Measurements from ENCODE around the gene TSHR. TPM values are rescaled to one million over a fixed set of nuclear protein-coding genes. Genes with fewer than 3 reads are reported as not detected.
"Not testable (repeated sequence)": the region's sequence is repeated elsewhere in the genome, so short reads cannot be mapped to it uniquely, and the experiment has no call there.

TSHR gene
- total RNA-seq, 1 experiment from 2014 or later = not detected

GRCh38 chr14:81009346-81009745 lies 53.9 kb downstream of the TSHR start:
- intact Hi-C loops (cut with micrococcal nuclease) = no loop called here
- H3K9me2 ChIP-seq (replicated peaks; ENCODE audit: low read length) = no peaks in the 10 kb centered on the region
- no peak overlapping the region for H3K27ac ChIP-seq (ENCODE audit: low read length)
- H2AFZ ChIP-seq (ENCODE audit: low read length) = no peak overlapping the region
- DNase-seq (no peak), ATAC-seq (no peak)
- no peaks in the 10 kb centered on the region for H4K20me1 ChIP-seq (ENCODE audit: low read length)
- H3K36me3 ChIP-seq (ENCODE audit: low read depth, low read length) = no peaks in the 10 kb centered on the region
- POLR2A ChIA-PET (ENCODE audit: unreplicated experiment) = no interaction called here
- no peak overlapping the region for H3K4me3 ChIP-seq (ENCODE audit: low read length)
- BruUV-seq (replicated peaks) = no TSS peak
- no peaks in the 10 kb centered on the region for H3K9me3 ChIP-seq (ENCODE audit: low read length)
- no peaks in the 10 kb centered on the region for H3K4me1 ChIP-seq (ENCODE audit: insufficient read depth, low read length)
- H3K79me2 ChIP-seq (ENCODE audit: low read length) = no peaks in the 10 kb centered on the region
- H3K27me3 ChIP-seq (ENCODE audit: low read length) = peaks cover 21% of the 10 kb centered on the region
- no peak overlapping the region for H3K9ac ChIP-seq (ENCODE audit: low read length)
- CTCF ChIA-PET = no interaction called here
- TF ChIP-seq EZH2phosphoT487 (IDR thresholded peaks at IDR 0.05; ENCODE audit: borderline replicate concordance, low read length) (no peak), CTCF (conservative IDR thresholded peaks at IDR 0.05; ENCODE audit: low read depth, low read length) (no peak), EZH2 (IDR thresholded peaks at IDR 0.05; ENCODE audit: low read length, unreplicated experiment) (no peak)
- H3K4me2 ChIP-seq (ENCODE audit: low read length) = no peak overlapping the region
- H3F3A ChIP-seq (ENCODE audit: low read length, unreplicated experiment) = no peaks in the 10 kb centered on the region

- Histone ChIP-seq H3K9ac (ENCODE audit: low read length) (no peak overlapping the region), H3K36me3 (ENCODE audit: low read depth, low read length) (no peaks in the 10 kb centered on the region), H3K79me2 (ENCODE audit: low read length) (no peaks in the 10 kb centered on the region), H3K9me2 (replicated peaks; ENCODE audit: low read length) (no peaks in the 10 kb centered on the region), H3K4me1 (ENCODE audit: insufficient read depth, low read length) (no peaks in the 10 kb centered on the region), H3K9me3 (ENCODE audit: low read length) (no peaks in the 10 kb centered on the region), H2AFZ (ENCODE audit: low read length) (no peak overlapping the region), H3K4me3 (ENCODE audit: low read length) (no peak overlapping the region), H3K27me3 (ENCODE audit: low read length) (peaks cover 9% of the 10 kb centered on the region), H4K20me1 (ENCODE audit: low read length) (no peaks in the 10 kb centered on the region), H3K4me2 (ENCODE audit: low read length) (no peak overlapping the region), H3K27ac (ENCODE audit: low read length) (no peak overlapping the region), H3F3A (ENCODE audit: low read length, unreplicated experiment) (no peaks in the 10 kb centered on the region)
- DNase-seq (no peak), ATAC-seq (no peak)
- TF ChIP-seq CTCF (conservative IDR thresholded peaks at IDR 0.05; ENCODE audit: low read depth, low read length) (no peak), EZH2phosphoT487 (IDR thresholded peaks at IDR 0.05; ENCODE audit: borderline replicate concordance, low read length) (no peak), EZH2 (IDR thresholded peaks at IDR 0.05; ENCODE audit: low read length, unreplicated experiment) (no peak)
- ChIA-PET CTCF (no interaction called here), POLR2A (ENCODE audit: unreplicated experiment) (no interaction called here)
- BruUV-seq (replicated peaks) = no TSS peak
- intact Hi-C loops (cut with micrococcal nuclease) = no loop called here
Measured at GRCh38 chr14:81018251-81018650, 62.8 kb downstream of the TSHR start.

- Histone ChIP-seq H3K9me2 (replicated peaks; ENCODE audit: low read length) (no peaks in the 10 kb centered on the region), H3K79me2 (ENCODE audit: low read length) (no peaks in the 10 kb centered on the region), H3K9me3 (ENCODE audit: low read length) (no peaks in the 10 kb centered on the region), H3K4me2 (ENCODE audit: low read length) (no peak overlapping the region), H4K20me1 (ENCODE audit: low read length) (no peaks in the 10 kb centered on the region), H3K27me3 (ENCODE audit: low read length) (peaks cover 9% of the 10 kb centered on the region), H3K36me3 (ENCODE audit: low read depth, low read length) (no peaks in the 10 kb centered on the region), H3K4me3 (ENCODE audit: low read length) (no peak overlapping the region), H3K27ac (ENCODE audit: low read length) (no peak overlapping the region), H3K4me1 (ENCODE audit: insufficient read depth, low read length) (no peaks in the 10 kb centered on the region), H2AFZ (ENCODE audit: low read length) (no peak overlapping the region), H3K9ac (ENCODE audit: low read length) (no peak overlapping the region), H3F3A (ENCODE audit: low read length, unreplicated experiment) (no peaks in the 10 kb centered on the region)
- BruUV-seq (replicated peaks) = no TSS peak
- TF ChIP-seq EZH2phosphoT487 (IDR thresholded peaks at IDR 0.05; ENCODE audit: borderline replicate concordance, low read length) (no peak), CTCF (conservative IDR thresholded peaks at IDR 0.05; ENCODE audit: low read depth, low read length) (no peak), EZH2 (IDR thresholded peaks at IDR 0.05; ENCODE audit: low read length, unreplicated experiment) (no peak)
- CTCF ChIA-PET = no interaction called here
- ATAC-seq = no peak
- POLR2A ChIA-PET (ENCODE audit: unreplicated experiment) = no interaction called here
- DNase-seq = no peak
- intact Hi-C loops (cut with micrococcal nuclease) = no loop called here
Measured at GRCh38 chr14:81018684-81019083, 63.3 kb downstream of the TSHR start.

GRCh38 chr14:81019113-81019512 lies 63.7 kb downstream of the TSHR start:
- POLR2A ChIA-PET (ENCODE audit: unreplicated experiment); H3K9me3 ChIP-seq (ENCODE audit: low read length); H3F3A ChIP-seq (ENCODE audit: low read length, unreplicated experiment); H3K27ac ChIP-seq (ENCODE audit: low read length); H3K9me2 ChIP-seq (replicated peaks; ENCODE audit: low read length); H2AFZ ChIP-seq (ENCODE audit: low read length); DNase-seq; H3K79me2 ChIP-seq (ENCODE audit: low read length); H3K4me3 ChIP-seq (ENCODE audit: low read length); ATAC-seq; H3K9ac ChIP-seq (ENCODE audit: low read length); H3K27me3 ChIP-seq (ENCODE audit: low read length); intact Hi-C loops (cut with micrococcal nuclease); H3K4me2 ChIP-seq (ENCODE audit: low read length); H4K20me1 ChIP-seq (ENCODE audit: low read length); BruUV-seq (replicated peaks); H3K36me3 ChIP-seq (ENCODE audit: low read depth, low read length); H3K4me1 ChIP-seq (ENCODE audit: insufficient read depth, low read length); CTCF ChIA-PET: not testable (repeated sequence)
